ENCODE results near the gene GREB1.

DNA sequence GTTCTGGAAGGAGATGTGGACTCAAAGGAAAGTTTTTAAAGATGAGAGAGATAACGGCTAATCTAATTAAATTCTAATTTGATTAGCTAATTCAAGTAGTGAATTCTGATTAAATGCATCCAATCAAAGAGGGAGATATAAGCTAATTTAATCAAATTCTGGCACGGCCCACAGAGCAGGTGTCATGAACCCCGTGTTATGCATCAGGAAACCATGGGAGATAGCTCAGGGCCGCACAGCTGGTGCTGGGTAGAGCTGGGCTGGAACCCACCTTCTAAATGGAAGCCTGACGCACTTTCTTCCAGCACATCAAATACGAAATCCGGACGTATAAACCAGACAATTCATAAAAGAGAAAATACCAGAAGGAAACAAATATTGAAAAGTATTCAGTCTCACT lies 57.2 kb downstream of the GREB1 start:
- TF ChIP-seq EGR1 (IDR thresholded peaks at IDR 0.05) = no peak
- TF ChIP-seq, protein P1, sequence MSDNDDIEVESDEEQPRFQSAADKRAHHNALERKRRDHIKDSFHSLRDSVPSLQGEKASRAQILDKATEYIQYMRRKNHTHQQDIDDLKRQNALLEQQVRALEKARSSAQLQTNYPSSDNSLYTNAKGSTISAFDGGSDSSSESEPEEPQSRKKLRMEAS (IDR thresholded peaks at IDR 0.05) = no peak
